GM08714 (cell line): Measurements from ENCODE around the gene AMOTL1.
A peak's percentile ranks its signal among the peaks of the same experiment; 100 is the strongest.

Source experiments
- H3K4me3 ChIP-seq: fragments of 200-500 bp; sonication (Bioruptor generic); 2 replicates; pipeline ENCODE4 v1.5.1; 2014; ENCODE audit warnings: mild to moderate bottlenecking, low read length, inconsistent platforms
- ZNF274 ChIP-seq: IDR thresholded peaks from 2 replicates; pipeline ENCODE4 v1.6.1; 2012; ENCODE audit warnings: mild to moderate bottlenecking, low read depth, low read length

AMOTL1 gene

GRCh38 chr11:94753630-94754029, 14.5 kb upstream of the AMOTL1 start:
- H3K4me3 ChIP-seq: no peak overlapping the region
- no peak for TF ChIP-seq ZNF274

- TF ChIP-seq ZNF274: no peak
- H3K4me3 ChIP-seq: no peak overlapping the region
These were observed 13.8 kb upstream of the AMOTL1 start for GRCh38 chr11:94754335-94754734.

- no peak overlapping the region for H3K4me3 ChIP-seq
- no peak for TF ChIP-seq ZNF274
These were observed 13.3 kb upstream of the AMOTL1 start for GRCh38 chr11:94754819-94755218.

GRCh38 chr11:94755494-94755893, 12.7 kb upstream of the AMOTL1 start:
- H3K4me3 ChIP-seq: no peak overlapping the region
- no peak for TF ChIP-seq ZNF274

GRCh38 chr11:94757037-94757735, 11.0 kb upstream of the AMOTL1 start:
- H3K4me3 ChIP-seq: no peak overlapping the region
- no peak for TF ChIP-seq ZNF274

- no peak overlapping the region for H3K4me3 ChIP-seq
- no peak for TF ChIP-seq ZNF274
These were observed 9.5 kb upstream of the AMOTL1 start for GRCh38 chr11:94758666-94759065.

GRCh38 chr11:94759522-94759921, 8.6 kb upstream of the AMOTL1 start:
- no peak for TF ChIP-seq ZNF274
- no peak overlapping the region for H3K4me3 ChIP-seq

GRCh38 chr11:94760296-94760695, 7.9 kb upstream of the AMOTL1 start:
- H3K4me3 ChIP-seq: no peak overlapping the region

GRCh38 chr11:94762208-94762607, 5.9 kb upstream of the AMOTL1 start:
- H3K4me3 ChIP-seq: no peak overlapping the region
- no peak for TF ChIP-seq ZNF274

More at GRCh38 chr11:94760296-94760695, 7.9 kb upstream of the AMOTL1 start:
- TF ChIP-seq ZNF274: no peak

- no peak for TF ChIP-seq ZNF274
These were observed 5.2 kb upstream of the AMOTL1 start for GRCh38 chr11:94762995-94763394.

GRCh38 chr11:94766713-94767206, 1.4 kb upstream of the AMOTL1 start:
- TF ChIP-seq ZNF274: no peak
- H3K4me3 ChIP-seq: no peak overlapping the region

More at GRCh38 chr11:94762995-94763394, 5.2 kb upstream of the AMOTL1 start:
- no peak overlapping the region for H3K4me3 ChIP-seq

- no peak for TF ChIP-seq ZNF274
- H3K4me3 ChIP-seq: no peak overlapping the region; the same call in 1 of the 2 replicates
These were observed 865 bp upstream of the AMOTL1 start for GRCh38 chr11:94767291-94767690.

- H3K4me3 ChIP-seq: peak overlapping the region; percentile 86
- TF ChIP-seq ZNF274: no peak
These were observed 716 bp downstream of the AMOTL1 start for GRCh38 chr11:94768602-94769541.

- TF ChIP-seq ZNF274: no peak
- peak overlapping the region; percentile 86 for H3K4me3 ChIP-seq
These were observed 1.7 kb downstream of the AMOTL1 start for GRCh38 chr11:94769880-94770279.
